ENCODE data around the gene CIAO3.

CIAO3 gene

GRCh38 chr16:714558-715476 lies 26.0 kb downstream of the CIAO3 start, which contains the start of gene METRN:
Gene METRN, plus strand, starts transcription at chr16:715118. Its CDS starts 172 bp downstream, at chr16:715290.
- in situ Hi-C loops (cut with MboI; ENCODE audit: low sequenced_read_pairs): loop anchor here (5.0 to 25.0 kb wide), 2 partner anchors 72 to 347 kb away; partner anchors contain the start of genes CHTF18, RPUSD1 and SSTR5

- in situ Hi-C loops (cut with MboI; ENCODE audit: low sequenced_read_pairs): loop anchor here (5.0 to 25.0 kb wide), 2 partner anchors 73 to 348 kb away; partner anchors contain the start of genes CHTF18, RPUSD1 and SSTR5
Observed at GRCh38 chr16:714079-714478, 26.7 kb downstream of the CIAO3 start.

- in situ Hi-C loops (cut with MboI; ENCODE audit: low sequenced_read_pairs): loop anchor here (5.0 to 25.0 kb wide), 2 partner anchors 75 to 350 kb away; partner anchors contain the start of genes CHTF18, RPUSD1 and SSTR5
Observed at GRCh38 chr16:712740-713250, 28.0 kb downstream of the CIAO3 start.

- in situ Hi-C loops (cut with MboI; ENCODE audit: low sequenced_read_pairs): loop anchor here (5.0 to 25.0 kb wide), 2 partner anchors 76 to 351 kb away; partner anchors contain the start of genes CHTF18, RPUSD1 and SSTR5
Observed at GRCh38 chr16:711548-712320, 29.1 kb downstream of the CIAO3 start.

- in situ Hi-C loops (cut with MboI; ENCODE audit: low sequenced_read_pairs): loop anchor here (5.0 to 25.0 kb wide), 2 partner anchors 76 to 351 kb away; partner anchors contain the start of genes CHTF18, RPUSD1 and SSTR5
Observed at GRCh38 chr16:711084-711483, 29.7 kb downstream of the CIAO3 start.

- in situ Hi-C loops (cut with MboI; ENCODE audit: low sequenced_read_pairs): loop anchor here (5.0 to 25.0 kb wide), 2 partner anchors 77 to 352 kb away; partner anchors contain the start of genes CHTF18, RPUSD1 and SSTR5
Observed at GRCh38 chr16:710500-711075, 30.2 kb downstream of the CIAO3 start.

GRCh38 chr16:709566-710499 lies 31.0 kb downstream of the CIAO3 start:
- in situ Hi-C loops (cut with MboI; ENCODE audit: low sequenced_read_pairs): loop anchor here (5.0 to 25.0 kb wide), 2 partner anchors 77 to 352 kb away; partner anchors contain the start of genes CHTF18, RPUSD1 and SSTR5

GRCh38 chr16:708959-709358 lies 31.8 kb downstream of the CIAO3 start:
- in situ Hi-C loops (cut with MboI; ENCODE audit: low sequenced_read_pairs): loop anchor here (25.0 kb wide), 1 partner anchor 353 kb away; the partner anchor contains the start of gene SSTR5

- in situ Hi-C loops (cut with MboI; ENCODE audit: low sequenced_read_pairs): loop anchor here (25.0 kb wide), 1 partner anchor 354 kb away; the partner anchor contains the start of gene SSTR5
Observed at GRCh38 chr16:708019-708418, 32.8 kb downstream of the CIAO3 start.

- in situ Hi-C loops (cut with MboI; ENCODE audit: low sequenced_read_pairs): loop anchor here (25.0 kb wide), 1 partner anchor 355 kb away; the partner anchor contains the start of gene SSTR5
Observed at GRCh38 chr16:707062-707538, 33.7 kb downstream of the CIAO3 start.

- in situ Hi-C loops (cut with MboI; ENCODE audit: low sequenced_read_pairs): loop anchor here (25.0 kb wide), 1 partner anchor 356 kb away; the partner anchor contains the start of gene SSTR5
Observed at GRCh38 chr16:706189-707061, 34.4 kb downstream of the CIAO3 start.

- in situ Hi-C loops (cut with MboI; ENCODE audit: low sequenced_read_pairs): loop anchor here (25.0 kb wide), 1 partner anchor 357 kb away; the partner anchor contains the start of gene SSTR5
Observed at GRCh38 chr16:705431-706188, 35.2 kb downstream of the CIAO3 start, which contains the start of gene FBXL16. Gene FBXL16, minus strand, starts transcription at chr16:705801. Its CDS starts 8,396 bp downstream, at chr16:697405.

- in situ Hi-C loops (cut with MboI; ENCODE audit: low sequenced_read_pairs): loop anchor here (25.0 kb wide), 1 partner anchor 358 kb away; the partner anchor contains the start of gene SSTR5
Observed at GRCh38 chr16:704552-705380, 36.0 kb downstream of the CIAO3 start.

- in situ Hi-C loops (cut with MboI; ENCODE audit: low sequenced_read_pairs): loop anchor here (25.0 kb wide), 1 partner anchor 358 kb away; the partner anchor contains the start of gene SSTR5
Observed at GRCh38 chr16:704047-704446, 36.8 kb downstream of the CIAO3 start.

GRCh38 chr16:703406-703805 lies 37.4 kb downstream of the CIAO3 start:
- in situ Hi-C loops (cut with MboI; ENCODE audit: low sequenced_read_pairs): loop anchor here (25.0 kb wide), 1 partner anchor 359 kb away; the partner anchor contains the start of gene SSTR5

- in situ Hi-C loops (cut with MboI; ENCODE audit: low sequenced_read_pairs): loop anchor here (25.0 kb wide), 1 partner anchor 360 kb away; the partner anchor contains the start of gene SSTR5
Observed at GRCh38 chr16:702341-702740, 38.5 kb downstream of the CIAO3 start.
